22Rv1 (cell line): ENCODE results near the gene PGM5.

Source experiments
- H3K27ac ChIP-seq: fragments of 450-650 bp; 2 replicates; pipeline ENCODE4 v1.5.1; 2017
- CTCF ChIP-seq: fragments of 450-650 bp; IDR thresholded peaks from 2 replicates; pipeline ENCODE4 v1.5.1; 2017; ENCODE audit warnings: mild to moderate bottlenecking
- ZFX ChIP-seq: fragments of 450-650 bp; IDR thresholded peaks from 2 replicates; pipeline ENCODE4 v1.6.1; 2017; ENCODE audit warnings: antibody characterized with exemption, borderline replicate concordance

The PGM5 gene

DNA sequence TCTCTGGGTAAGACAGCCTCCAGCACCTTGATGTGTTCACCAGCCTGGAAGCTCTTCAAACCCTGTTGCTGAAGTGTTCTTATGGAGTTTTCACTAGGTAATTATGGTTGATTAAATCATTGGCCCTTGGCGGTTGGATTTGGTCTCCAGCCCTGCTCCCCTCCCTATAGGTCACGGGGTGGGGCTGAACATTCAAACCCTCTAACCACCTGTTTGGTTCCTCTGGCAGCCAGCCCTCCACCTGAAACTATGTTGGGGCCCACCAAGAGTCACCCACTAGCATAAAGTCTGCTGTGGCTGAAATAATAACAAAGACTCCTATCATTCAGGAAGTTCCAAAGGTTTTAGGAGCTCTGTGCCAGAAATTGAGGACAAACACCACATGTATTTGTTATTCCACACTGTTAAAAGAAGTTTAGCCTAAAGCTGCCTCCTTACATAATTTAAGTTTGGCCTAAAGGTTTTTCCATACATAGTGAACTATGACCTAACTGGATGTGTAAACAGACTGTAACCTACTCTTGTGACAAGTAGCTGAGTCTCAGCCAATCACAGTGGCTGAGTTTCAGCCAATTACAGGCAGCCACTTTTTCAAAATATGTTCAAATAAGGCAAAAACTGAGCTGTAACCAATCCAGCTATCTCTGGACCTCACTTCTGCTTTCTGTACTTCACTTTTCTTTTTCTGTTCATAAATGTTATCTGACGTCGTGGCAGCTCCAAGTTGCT lies 149.4 kb downstream of the PGM5 start:
- no peak overlapping the region for H3K27ac ChIP-seq
- TF ChIP-seq CTCF (no peak), ZFX (no peak)

DNA sequence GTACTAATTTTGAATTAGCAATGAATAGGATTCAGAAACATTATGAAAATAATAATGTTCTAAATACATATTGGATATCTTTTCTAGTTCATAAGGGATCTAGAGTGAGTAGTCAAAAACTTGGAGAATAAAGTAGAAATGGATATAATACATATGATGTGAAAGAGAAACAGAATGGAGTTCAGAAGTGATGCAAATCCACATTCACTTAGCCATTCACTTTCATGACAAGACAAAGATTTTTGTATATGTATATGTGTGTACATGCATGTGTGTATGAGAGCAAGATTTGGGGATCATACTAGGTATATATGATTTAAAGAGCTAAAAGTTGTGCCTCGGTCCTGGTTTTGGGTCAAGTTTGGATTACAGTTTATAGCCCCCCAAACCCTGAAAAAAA lies 150.1 kb downstream of the PGM5 start:
- H3K27ac ChIP-seq = no peak overlapping the region

GRCh38 chr9:68507130-68507805 lies 150.9 kb downstream of the PGM5 start:
- peak; percentile 75 for TF ChIP-seq CTCF
- no peak for TF ChIP-seq ZFX
- H3K27ac ChIP-seq = no peak overlapping the region

More for the DNA sequence above, 150.1 kb downstream of the PGM5 start:
- TF ChIP-seq ZFX (no peak), CTCF (no peak)

- TF ChIP-seq ZFX = no peak
- peak; percentile 44 for TF ChIP-seq CTCF
- H3K27ac ChIP-seq = no peak overlapping the region
These were observed 151.4 kb downstream of the PGM5 start for GRCh38 chr9:68507806-68508145.

DNA sequence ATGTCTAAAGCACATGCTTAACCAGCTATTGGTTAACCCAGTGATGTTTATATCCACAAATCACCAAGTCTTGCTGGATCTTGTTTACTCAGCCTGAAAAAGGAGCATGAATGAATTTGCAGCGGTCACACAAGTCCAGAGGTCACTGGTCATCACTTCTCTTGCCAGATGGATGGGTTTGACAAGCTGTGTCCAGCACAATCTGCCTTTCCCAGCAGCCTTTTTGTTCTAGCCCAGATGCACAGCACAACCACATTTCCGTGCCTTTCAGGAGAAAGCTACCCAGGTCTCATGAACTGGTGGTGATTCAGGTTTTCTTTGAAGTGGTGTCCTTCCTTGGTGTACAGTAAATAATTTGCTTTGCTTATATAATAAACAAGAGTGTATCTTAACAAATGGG lies 152.1 kb downstream of the PGM5 start:
- no peak overlapping the region for H3K27ac ChIP-seq
- TF ChIP-seq CTCF = no peak
- TF ChIP-seq ZFX = no peak

DNA sequence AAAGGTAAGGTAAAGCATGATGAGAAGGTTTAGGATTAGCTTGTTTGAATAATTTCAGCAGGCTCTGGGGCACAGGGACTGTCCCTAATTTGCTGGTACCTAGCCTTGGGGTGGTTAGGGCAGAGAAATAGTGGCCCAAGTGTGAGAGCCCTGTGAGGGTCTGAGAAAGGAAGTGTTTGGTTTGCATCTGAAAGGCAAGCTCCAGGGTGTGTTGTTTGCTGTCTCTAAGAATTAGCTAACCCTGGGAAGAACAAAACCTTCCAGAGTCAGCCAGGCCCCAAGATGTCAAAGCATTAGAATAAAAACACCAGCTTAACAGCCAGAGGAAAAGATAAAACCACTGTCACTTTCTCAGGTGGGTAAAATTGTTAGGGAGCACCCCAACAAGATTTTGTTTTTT lies 153.3 kb downstream of the PGM5 start:
- H3K27ac ChIP-seq = no peak overlapping the region
- TF ChIP-seq ZFX (no peak), CTCF (no peak)

DNA sequence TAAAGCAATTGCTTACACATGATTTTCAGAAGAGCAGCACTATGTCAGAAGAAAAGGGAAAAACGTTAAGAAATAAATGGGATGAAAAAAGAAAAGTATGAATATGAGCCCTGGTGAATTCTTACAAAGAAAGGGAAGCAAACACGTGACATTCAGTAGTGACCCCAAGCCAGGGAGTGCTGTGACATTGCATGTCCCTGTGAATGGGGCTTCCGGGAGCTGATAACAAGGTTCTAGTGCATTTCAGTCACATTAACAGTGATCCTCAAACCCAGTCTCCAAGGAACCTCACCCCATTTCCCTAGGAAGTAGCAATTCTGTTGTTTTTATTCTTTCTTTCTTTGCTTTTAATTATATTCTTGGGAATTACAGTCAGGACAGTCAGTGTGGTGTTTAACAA lies 157.0 kb downstream of the PGM5 start:
- H3K27ac ChIP-seq = no peak overlapping the region
- TF ChIP-seq CTCF (no peak), ZFX (no peak)
